HepG2 (cell line): Measurements from ENCODE around the gene RPUSD4. TPM values are rescaled to one million over a fixed set of nuclear protein-coding genes. Genes with fewer than 3 reads are reported as not detected.

Experiments
- ARHGAP35 ChIP-seq: sonication (generic); formaldehyde crosslinking; IDR thresholded peaks from 2 replicates; pipeline ENCODE4 v1.9.0; 2022; ENCODE audit warnings: mild to moderate bottlenecking, inconsistent platforms, moderate library complexity, missing genetic modification reagents, borderline replicate concordance
- ARNTL ChIP-seq: sonication (generic); formaldehyde crosslinking; IDR thresholded peaks from 2 replicates; pipeline ENCODE4 v1.4.0; 2020; ENCODE audit warnings: mild to moderate bottlenecking, missing genetic modification reagents
- ATF7 ChIP-seq, 2 experiments: fragments of 450-650 bp in 1 of 2; sonication (generic) in 1 of 2; formaldehyde crosslinking in 1 of 2; IDR thresholded peaks; 2 replicates each; pipeline versions ENCODE4 v1.4.0 to v1.6.1; 2016 to 2020; ENCODE audit warnings: antibody characterized with exemption in 1 of 2, mild to moderate bottlenecking in 1 of 2, missing genetic modification reagents in 1 of 2
- CCAR2 ChIP-seq: fragments of 200-400 bp; formaldehyde crosslinking; optimal IDR thresholded peaks from 2 replicates; pipeline ENCODE3; 2018; ENCODE audit warnings: low read depth, mild to moderate bottlenecking, low read length, moderate library complexity
- FIP1L1 ChIP-seq: fragments of 200-400 bp; formaldehyde crosslinking; IDR thresholded peaks from 2 replicates; pipeline ENCODE4 v1.6.1; 2018; ENCODE audit warnings: low read depth, mild to moderate bottlenecking, low read length, moderate library complexity, borderline replicate concordance; ENCODE audit not compliant: insufficient read depth
- GLI4 ChIP-seq: sonication (generic); formaldehyde crosslinking; IDR thresholded peaks from 2 replicates; pipeline ENCODE4 v1.5.1; 2020; ENCODE audit warnings: missing genetic modification reagents, mild to moderate bottlenecking, moderate library complexity, borderline replicate concordance
- GZF1 ChIP-seq: sonication (generic); formaldehyde crosslinking; IDR thresholded peaks from 2 replicates; pipeline ENCODE4 v1.5.1; 2020; ENCODE audit warnings: mild to moderate bottlenecking, missing genetic modification reagents
- HDAC6 ChIP-seq: fragments of 200-600 bp; sonication (generic); IDR thresholded peaks from 2 replicates; pipeline ENCODE4 v1.7.0; 2017; ENCODE audit warnings: mild to moderate bottlenecking, antibody characterized with exemption, low read length, low read depth
- HOXA5 ChIP-seq: sonication (generic); formaldehyde crosslinking; IDR thresholded peaks from 2 replicates; pipeline ENCODE4 v1.4.0; 2020; ENCODE audit warnings: missing genetic modification reagents
- HOXD1 ChIP-seq: sonication (generic); formaldehyde crosslinking; IDR thresholded peaks from 2 replicates; pipeline ENCODE4 v1.5.0; 2020; ENCODE audit warnings: missing genetic modification reagents
- MIER3 ChIP-seq: IDR thresholded peaks from 2 replicates; pipeline ENCODE4 v1.6.1; 2016; ENCODE audit warnings: missing compliant biosample characterization, borderline replicate concordance
- PAWR ChIP-seq: sonication (generic); formaldehyde crosslinking; IDR thresholded peaks from 2 replicates; pipeline ENCODE4 v1.4.0; 2020; ENCODE audit warnings: missing genetic modification reagents, mild to moderate bottlenecking, borderline replicate concordance
- PHF20 ChIP-seq: sonication (generic); formaldehyde crosslinking; IDR thresholded peaks from 2 replicates; pipeline ENCODE4 v1.5.0; 2020; ENCODE audit warnings: mild to moderate bottlenecking, missing genetic modification reagents
- SMAD9 ChIP-seq: sonication (generic); formaldehyde crosslinking; IDR thresholded peaks from 2 replicates; pipeline ENCODE4 v1.5.1; 2020; ENCODE audit warnings: mild to moderate bottlenecking, missing genetic modification reagents
- SPEN ChIP-seq: sonication (generic); formaldehyde crosslinking; IDR thresholded peaks from 2 replicates; pipeline ENCODE4 v1.5.1; 2020; ENCODE audit warnings: low read depth, mild to moderate bottlenecking, missing genetic modification reagents
- THYN1 ChIP-seq: sonication (generic); formaldehyde crosslinking; IDR thresholded peaks from 2 replicates; pipeline ENCODE4 v1.8.1; 2023; ENCODE audit warnings: low read depth, mild to moderate bottlenecking, moderate library complexity, missing genetic modification reagents, borderline replicate concordance
- TSC22D2 ChIP-seq: sonication (generic); formaldehyde crosslinking; IDR thresholded peaks from 2 replicates; pipeline ENCODE4 v1.5.1; 2020; ENCODE audit warnings: missing genetic modification reagents, mild to moderate bottlenecking, borderline replicate concordance
- YEATS2 ChIP-seq: sonication (generic); formaldehyde crosslinking; IDR thresholded peaks from 2 replicates; pipeline ENCODE4 v1.4.0; 2020; ENCODE audit warnings: missing genetic modification reagents, borderline replicate concordance
- ZBTB3 ChIP-seq: sonication (generic); formaldehyde crosslinking; IDR thresholded peaks from 2 replicates; pipeline ENCODE4 v1.4.0; 2020; ENCODE audit warnings: low read depth, mild to moderate bottlenecking, moderate library complexity, missing genetic modification reagents, borderline replicate concordance
- ZNF260 ChIP-seq: sonication (generic); formaldehyde crosslinking; IDR thresholded peaks from 2 replicates; pipeline ENCODE4 v1.4.0; 2020; ENCODE audit warnings: missing genetic modification reagents, low read depth, mild to moderate bottlenecking, borderline replicate concordance
- ZNF282 ChIP-seq: fragments of 450-650 bp; IDR thresholded peaks from 2 replicates; pipeline ENCODE4 v1.6.1; 2018; ENCODE audit not compliant: partially characterized antibody
- ZNF558 ChIP-seq: sonication (generic); formaldehyde crosslinking; IDR thresholded peaks from 2 replicates; pipeline ENCODE4 v1.9.0; 2022; ENCODE audit warnings: mild to moderate bottlenecking, missing genetic modification reagents, borderline replicate concordance
- ZNF564 ChIP-seq: sonication (generic); formaldehyde crosslinking; IDR thresholded peaks from 2 replicates; pipeline ENCODE4 v1.8.1; 2023; ENCODE audit warnings: mild to moderate bottlenecking, missing genetic modification reagents
- ZNF569 ChIP-seq: sonication (generic); formaldehyde crosslinking; IDR thresholded peaks from 2 replicates; pipeline ENCODE4 v1.5.0; 2020; ENCODE audit warnings: mild to moderate bottlenecking, missing genetic modification reagents, moderate library complexity, borderline replicate concordance
- ZNF605 ChIP-seq: sonication (generic); formaldehyde crosslinking; IDR thresholded peaks from 2 replicates; pipeline ENCODE4 v1.8.0; 2022; ENCODE audit warnings: mild to moderate bottlenecking, missing genetic modification reagents
- ZNF703 ChIP-seq: sonication (generic); formaldehyde crosslinking; IDR thresholded peaks from 2 replicates; pipeline ENCODE4 v1.5.1; 2020; ENCODE audit warnings: missing genetic modification reagents, mild to moderate bottlenecking, moderate library complexity, borderline replicate concordance
- polyA plus RNA-seq, 8 experiments: library from polyadenylated mRNA; depleted of rRNA in 3 of 8; stranded (reverse) in 7 of 8; unstranded in 1 of 8; fragments of >200 nt; fragmentation: Illumina TruSeq in 4 of 8; extraction: Trizol in 4 of 8; gene quantifications; 2 replicates each; pipeline versions ENCODE4 v1.2.1 to v1.2.3, GENCODE V29; 2011 to 2016; ENCODE audit warnings: low read depth in 4 of 8, missing spikeins in 1 of 8, mixed read lengths in 1 of 8; ENCODE audit not compliant: insufficient read depth in 1 of 8
- total RNA-seq, 5 experiments: library from RNA; depleted of rRNA; stranded (reverse); fragments of >200 nt; fragmentation: Illumina TruSeq; extraction: Trizol; gene quantifications; 2 replicates each; pipeline ENCODE4 v1.2.3, GENCODE V29; 2016; ENCODE audit warnings: low read depth in 1 of 5
- TF ChIP-seq, protein P1 (sequence below): sonication (generic); IDR thresholded peaks from 2 replicates; pipeline ENCODE4 v1.6.1; 2016; ENCODE audit warnings: low read depth, borderline replicate concordance
- TF ChIP-seq, protein P2 (sequence below): sonication (generic); formaldehyde crosslinking; IDR thresholded peaks from 2 replicates; pipeline ENCODE4 v1.4.0; 2020; ENCODE audit warnings: missing genetic modification reagents

Gene RPUSD4
- total and polyA plus RNA-seq, 2 of the 13 experiments (the other 11 are each of a cell fraction or from before 2014, with no cell fraction given): 45.0 to 52.9 TPM

GRCh38 chr11:126211236-126212088 lies at the start of gene RPUSD4, which contains the start of gene FAM118B (continued):
- TF ChIP-seq, protein P1, sequence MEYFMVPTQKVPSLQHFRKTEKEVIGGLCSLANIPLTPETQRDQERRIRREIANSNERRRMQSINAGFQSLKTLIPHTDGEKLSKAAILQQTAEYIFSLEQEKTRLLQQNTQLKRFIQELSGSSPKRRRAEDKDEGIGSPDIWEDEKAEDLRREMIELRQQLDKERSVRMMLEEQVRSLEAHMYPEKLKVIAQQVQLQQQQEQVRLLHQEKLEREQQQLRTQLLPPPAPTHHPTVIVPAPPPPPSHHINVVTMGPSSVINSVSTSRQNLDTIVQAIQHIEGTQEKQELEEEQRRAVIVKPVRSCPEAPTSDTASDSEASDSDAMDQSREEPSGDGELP: peak; percentile 88; the same call in 1 of the 2 replicates
- TF ChIP-seq YEATS2 (CRISPR knock-in tag) (peak; percentile 90; the same call in 1 of the 2 replicates), ZBTB3 (CRISPR knock-in tag) (peak; percentile 64; the same call in 1 of the 2 replicates), FIP1L1 (no peak), ZNF703 (no peak), HDAC6 (no peak), HOXA5 (peak; percentile 26; the same call in 1 of the 2 replicates), TSC22D2 (no peak), SPEN (CRISPR knock-in tag) (peak; percentile 42; the same call in 1 of the 2 replicates), CCAR2 (no peak), ZNF558 (CRISPR knock-in tag) (peak; percentile 83; the same call in 1 of the 2 replicates), ARHGAP35 (peak; percentile 64; the same call in 1 of the 2 replicates), ZNF282 (no peak), THYN1 (no peak), ARNTL (CRISPR knock-in tag) (peak; percentile 96), ZNF260 (CRISPR knock-in tag) (no peak), ZNF564 (CRISPR knock-in tag) (no peak), ZNF605 (peak; percentile 88), SMAD9 (CRISPR knock-in tag) (0 out of 2 replicates have a peak, but pooled peaks have one; percentile 36), GLI4 (CRISPR knock-in tag) (0 out of 2 replicates have a peak, but pooled peaks have one; percentile 17), GZF1 (CRISPR knock-in tag) (no peak), HOXD1 (CRISPR knock-in tag) (peak; percentile 27; the same call in 1 of the 2 replicates), PAWR (CRISPR knock-in tag) (no peak), ZNF569 (CRISPR knock-in tag) (no peak), MIER3 (CRISPR knock-in tag) (peak; percentile 72; the same call in 1 of the 2 replicates), PHF20 (CRISPR knock-in tag) (peak; percentile 94), ATF7 (IDR thresholded peaks at IDR 0.05) (no peak), ATF7 (CRISPR knock-in tag; IDR thresholded peaks at IDR 0.05) (no peak)
- TF ChIP-seq, protein P2, sequence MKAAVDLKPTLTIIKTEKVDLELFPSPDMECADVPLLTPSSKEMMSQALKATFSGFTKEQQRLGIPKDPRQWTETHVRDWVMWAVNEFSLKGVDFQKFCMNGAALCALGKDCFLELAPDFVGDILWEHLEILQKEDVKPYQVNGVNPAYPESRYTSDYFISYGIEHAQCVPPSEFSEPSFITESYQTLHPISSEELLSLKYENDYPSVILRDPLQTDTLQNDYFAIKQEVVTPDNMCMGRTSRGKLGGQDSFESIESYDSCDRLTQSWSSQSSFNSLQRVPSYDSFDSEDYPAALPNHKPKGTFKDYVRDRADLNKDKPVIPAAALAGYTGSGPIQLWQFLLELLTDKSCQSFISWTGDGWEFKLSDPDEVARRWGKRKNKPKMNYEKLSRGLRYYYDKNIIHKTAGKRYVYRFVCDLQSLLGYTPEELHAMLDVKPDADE (CRISPR knock-in tag): no peak
